ENCODE data around the gene TMEM179.
"Not testable (repeated sequence)": the region's sequence is repeated elsewhere in the genome, so short reads cannot be mapped to it uniquely, and the experiment has no call there.

TMEM179 gene

GRCh38 chr14:104638190-104638589 is 33.6 kb upstream of the TMEM179 start:
- DNase-seq (ENCODE audit: low read depth, low spot score) = no peak

GRCh38 chr14:104637546-104638003 is 33.0 kb upstream of the TMEM179 start:
- no peak for DNase-seq (ENCODE audit: low read depth, low spot score)

GRCh38 chr14:104636846-104637545 is 32.4 kb upstream of the TMEM179 start:
- not testable (repeated sequence) for DNase-seq (ENCODE audit: low read depth, low spot score)

GRCh38 chr14:104636131-104636530 is 31.6 kb upstream of the TMEM179 start:
- DNase-seq (ENCODE audit: low read depth, low spot score) = no peak

GRCh38 chr14:104635717-104636116 is 31.1 kb upstream of the TMEM179 start:
- no peak for DNase-seq (ENCODE audit: low read depth, low spot score)

GRCh38 chr14:104634886-104635570 is 30.5 kb upstream of the TMEM179 start:
- DNase-seq (ENCODE audit: low read depth, low spot score) = no peak

GRCh38 chr14:104634138-104634760 is 29.7 kb upstream of the TMEM179 start:
- no peak for DNase-seq (ENCODE audit: low read depth, low spot score)

- no peak for DNase-seq (ENCODE audit: low read depth, low spot score)
Observed at GRCh38 chr14:104633276-104634137, 28.9 kb upstream of the TMEM179 start.

- DNase-seq (ENCODE audit: low read depth, low spot score) = no peak
Observed at GRCh38 chr14:104632781-104633180, 28.2 kb upstream of the TMEM179 start.

- no peak for DNase-seq (ENCODE audit: low read depth, low spot score)
Observed at GRCh38 chr14:104624939-104625338, 20.4 kb upstream of the TMEM179 start.

GRCh38 chr14:104614126-104614812 is 9.7 kb upstream of the TMEM179 start:
- no peak for DNase-seq (ENCODE audit: low read depth, low spot score)

- no peak for DNase-seq (ENCODE audit: low read depth, low spot score)
Observed at GRCh38 chr14:104611881-104612280, 7.3 kb upstream of the TMEM179 start.

- DNase-seq (ENCODE audit: low read depth, low spot score) = no peak
Observed at GRCh38 chr14:104610749-104611310, 6.3 kb upstream of the TMEM179 start.

- no peak for DNase-seq (ENCODE audit: low read depth, low spot score)
Observed at GRCh38 chr14:104609666-104610065, 5.1 kb upstream of the TMEM179 start.

- no peak for DNase-seq (ENCODE audit: low read depth, low spot score)
Observed at GRCh38 chr14:104603711-104604401, 716 bp downstream of the TMEM179 start.

- DNase-seq (ENCODE audit: low read depth, low spot score) = no peak
Observed at GRCh38 chr14:104602933-104603325, 1.6 kb downstream of the TMEM179 start.

GRCh38 chr14:104602315-104602932 is 2.1 kb downstream of the TMEM179 start:
- no peak for DNase-seq (ENCODE audit: low read depth, low spot score)

- no peak for DNase-seq (ENCODE audit: low read depth, low spot score)
Observed at GRCh38 chr14:104601786-104602185, 2.8 kb downstream of the TMEM179 start.

GRCh38 chr14:104600805-104601204 is 3.8 kb downstream of the TMEM179 start:
- no peak for DNase-seq (ENCODE audit: low read depth, low spot score)

GRCh38 chr14:104600141-104600643 is 4.4 kb downstream of the TMEM179 start:
- DNase-seq (ENCODE audit: low read depth, low spot score) = no peak

Data from activated naive CD8-positive, alpha-beta T cell treated with anti-CD3 and anti-CD28 coated beads, Interleukin-2, amount 50 U/mL, for 16 hours (primary cell).